Left lobe of liver (tissue), 2 donors: Measurements from ENCODE around the gene RSAD2. TPM values are rescaled to one million over a fixed set of nuclear protein-coding genes. Genes with fewer than 3 reads are reported as not detected.
"Not testable (repeated sequence)": the region's sequence is repeated elsewhere in the genome, so short reads cannot be mapped to it uniquely, and the experiment has no call there.

Experiments
- ATAC-seq: fragments of 200-7000 bp; cut with Tn5 transposase; one replicate; pipeline ENCODE4 v1.9.1; 2020; ENCODE audit warnings: mild to moderate bottlenecking, moderate library complexity
- DNase-seq: peaks from one replicate; pipeline ENCODE4 v3.0.0-alpha.2; 2020; ENCODE audit warnings: low spot score
- total RNA-seq: library from RNA; stranded (reverse); gene quantifications from one replicate; pipeline ENCODE4 v1.2.1, GENCODE V29; 2021
- donor health status: DM: no; HTN: no; CAD: no; lungs with moderate emphysema.
- donor health status: DM: no; HTN: yes; CAD: no.

The RSAD2 gene
- total RNA-seq, 1 donor from 2014 or later = 1.6 TPM

DNA sequence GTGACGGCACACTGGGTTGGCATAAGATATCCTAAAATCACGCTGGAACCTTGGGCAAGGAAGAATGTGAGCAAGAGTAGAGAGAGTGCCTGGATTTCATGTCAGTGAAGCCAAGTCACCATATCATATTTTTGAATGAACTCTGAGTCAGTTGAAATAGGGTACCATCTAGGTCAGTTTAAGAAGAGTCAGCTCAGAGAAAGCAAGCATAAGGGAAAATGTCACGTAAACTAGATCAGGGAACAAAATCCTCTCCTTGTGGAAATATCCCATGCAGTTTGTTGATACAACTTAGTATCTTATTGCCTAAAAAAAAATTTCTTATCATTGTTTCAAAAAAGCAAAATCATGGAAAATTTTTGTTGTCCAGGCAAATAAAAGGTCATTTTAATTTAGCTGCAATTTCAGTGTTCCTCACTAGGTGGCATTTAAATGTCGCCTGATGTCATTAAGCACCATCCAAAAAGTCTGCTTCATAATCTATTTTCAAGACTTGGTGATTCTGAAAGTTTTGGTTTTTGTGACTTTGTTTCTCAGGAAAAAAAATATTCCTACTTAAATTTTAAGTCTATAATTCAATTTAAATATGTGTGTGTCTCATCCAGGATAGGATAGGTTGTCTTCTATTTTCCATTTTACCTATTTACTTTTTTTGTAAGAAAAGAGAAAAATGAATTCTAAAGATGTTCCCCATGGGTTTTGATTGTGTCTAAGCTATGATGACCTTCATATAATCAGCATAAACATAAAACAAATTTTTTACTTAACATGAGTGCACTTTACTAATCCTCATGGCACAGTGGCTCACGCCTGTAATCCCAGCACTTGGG is 19.6 kb downstream of the RSAD2 start:
- DNase-seq = no peak
- peak; percentile 83 for ATAC-seq

- not testable (repeated sequence) for ATAC-seq, DNase-seq
Observed at GRCh38 chr2:6902581-6902980, 25.0 kb downstream of the RSAD2 start.

DNA sequence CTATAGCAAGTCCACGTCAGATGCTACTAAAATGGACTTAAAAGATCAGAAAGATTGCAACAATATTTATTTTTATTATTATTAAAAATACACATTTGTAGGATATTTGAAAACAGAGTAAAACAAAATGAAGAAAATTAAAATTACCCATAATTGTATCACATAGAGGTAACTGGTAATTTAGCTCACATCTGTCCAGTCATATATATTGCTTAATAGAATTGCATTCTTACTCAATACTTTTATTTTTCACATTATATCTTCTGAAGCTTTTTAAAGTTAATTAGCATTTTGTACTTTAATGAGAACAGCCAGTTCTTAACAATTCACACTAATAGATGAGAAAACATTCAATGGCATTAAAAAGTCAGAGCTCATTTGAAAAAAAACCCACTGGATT is 28.1 kb downstream of the RSAD2 start:
- ATAC-seq (no peak), DNase-seq (no peak)

DNA sequence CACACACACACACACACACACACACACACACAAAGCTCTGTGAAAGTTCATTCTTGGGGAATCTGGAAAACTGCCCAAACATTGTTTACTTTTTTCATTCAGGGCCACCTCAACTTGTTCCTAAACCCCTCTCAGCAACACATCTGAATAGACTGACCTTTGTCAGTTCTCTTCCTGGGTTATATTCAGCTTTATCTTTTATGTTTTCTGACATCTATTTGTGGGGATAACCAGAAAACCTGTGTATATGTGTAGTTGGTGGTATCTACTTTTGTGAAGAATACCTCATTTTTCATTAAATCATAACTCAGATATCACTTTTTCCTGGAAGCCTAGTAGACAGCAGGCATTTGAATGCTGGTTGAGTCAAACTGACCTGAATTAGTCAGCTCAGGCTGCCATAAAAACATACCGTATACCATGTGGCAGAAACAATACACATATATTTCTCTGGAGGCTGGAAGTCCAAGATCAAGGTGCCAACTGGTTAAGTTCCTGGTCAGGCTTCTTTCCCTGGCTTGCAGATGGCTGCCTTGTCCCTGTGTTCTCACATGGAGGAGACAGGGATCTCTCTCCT is 28.7 kb downstream of the RSAD2 start:
- ATAC-seq (no peak), DNase-seq (no peak)

DNA sequence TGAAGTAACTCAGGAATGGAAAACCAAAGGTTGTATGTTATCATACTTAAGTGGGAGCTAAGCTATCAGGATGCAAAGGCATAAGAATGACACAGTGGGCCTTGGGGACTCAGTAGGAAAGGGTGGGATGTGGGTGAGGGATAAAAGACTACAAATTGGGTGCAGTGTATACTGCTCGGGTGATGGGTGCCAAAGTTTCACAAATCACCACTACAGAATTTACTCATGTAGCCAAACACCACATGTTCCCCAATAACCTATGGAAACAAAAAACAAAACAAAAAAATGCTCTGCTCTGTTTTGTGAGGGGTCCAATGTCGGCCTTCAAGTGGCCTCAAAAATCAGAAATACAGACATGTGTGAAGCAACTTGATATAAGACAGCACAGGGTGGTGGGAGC is 30.7 kb downstream of the RSAD2 start:
- DNase-seq (no peak), ATAC-seq (no peak)

GRCh38 chr2:6909431-6910385 is 32.1 kb downstream of the RSAD2 start:
- no peak for DNase-seq
- no peak for ATAC-seq

DNA sequence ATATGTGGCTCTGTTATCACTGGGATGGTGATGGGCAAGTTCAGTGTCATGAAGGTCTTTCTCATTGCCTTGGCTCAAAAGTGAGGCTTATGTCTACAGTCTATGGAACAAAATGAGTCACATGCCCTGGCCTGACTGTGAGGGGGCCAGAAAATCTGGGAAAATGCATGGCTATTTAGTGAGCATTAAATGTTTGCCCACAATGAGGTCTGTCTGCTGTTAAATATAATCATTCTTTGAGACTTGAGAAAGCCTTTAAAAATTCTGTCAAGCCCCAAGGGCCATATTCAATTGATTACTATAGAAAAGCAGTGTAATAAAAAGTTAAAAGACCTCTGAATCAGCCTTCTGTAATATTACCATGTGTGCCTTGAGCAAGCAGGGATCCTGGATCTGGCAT is 34.1 kb downstream of the RSAD2 start:
- no peak for ATAC-seq
- DNase-seq = no peak

- ATAC-seq = no peak
- no peak for DNase-seq
Observed at GRCh38 chr2:6913415-6914157, 36.0 kb downstream of the RSAD2 start.

DNA sequence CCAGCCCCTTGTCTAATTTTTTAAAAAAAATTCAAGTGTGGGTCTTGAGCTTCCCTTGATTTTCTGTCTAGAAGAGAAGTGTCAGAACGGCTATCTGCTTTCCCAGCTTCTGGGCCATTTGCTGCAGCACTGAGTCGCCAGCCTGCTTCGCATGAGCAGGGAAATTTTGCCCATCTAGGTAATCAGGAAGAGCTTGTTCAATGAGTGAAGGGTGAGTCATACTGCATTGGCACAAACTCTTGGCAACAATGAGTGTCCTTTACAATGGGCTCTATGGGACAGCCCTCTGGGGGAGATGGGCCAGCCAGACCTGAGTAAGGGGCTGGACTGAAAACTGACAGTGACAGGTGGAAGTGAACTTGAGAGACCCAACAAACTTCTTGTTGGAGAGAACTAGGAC is 37.3 kb downstream of the RSAD2 start:
- DNase-seq (no peak), ATAC-seq (no peak)

GRCh38 chr2:6915399-6915798 is 37.8 kb downstream of the RSAD2 start:
- DNase-seq = no peak
- ATAC-seq = no peak

DNA sequence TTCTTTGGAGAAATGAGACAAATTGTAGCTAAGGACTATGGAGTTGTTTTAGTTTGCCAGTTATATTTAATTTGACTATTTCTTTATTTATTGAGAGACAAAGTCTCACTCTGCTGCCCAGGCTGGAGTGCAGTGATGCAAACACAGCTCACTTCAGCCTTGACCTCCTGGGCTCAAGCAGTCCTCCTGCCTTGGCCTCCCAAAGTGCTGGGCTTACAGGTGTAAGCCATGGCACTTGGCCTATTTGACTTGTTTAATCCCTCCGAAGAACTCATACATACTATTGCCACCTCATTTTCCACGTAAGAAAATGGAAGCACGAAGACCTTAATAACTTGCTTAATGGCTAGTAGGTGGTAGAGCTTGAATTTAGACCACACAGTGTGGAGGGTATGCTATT is 38.6 kb downstream of the RSAD2 start:
- ATAC-seq (no peak), DNase-seq (no peak)

- DNase-seq (no peak), ATAC-seq (no peak)
Observed at GRCh38 chr2:6916736-6917070, 39.1 kb downstream of the RSAD2 start.

DNA sequence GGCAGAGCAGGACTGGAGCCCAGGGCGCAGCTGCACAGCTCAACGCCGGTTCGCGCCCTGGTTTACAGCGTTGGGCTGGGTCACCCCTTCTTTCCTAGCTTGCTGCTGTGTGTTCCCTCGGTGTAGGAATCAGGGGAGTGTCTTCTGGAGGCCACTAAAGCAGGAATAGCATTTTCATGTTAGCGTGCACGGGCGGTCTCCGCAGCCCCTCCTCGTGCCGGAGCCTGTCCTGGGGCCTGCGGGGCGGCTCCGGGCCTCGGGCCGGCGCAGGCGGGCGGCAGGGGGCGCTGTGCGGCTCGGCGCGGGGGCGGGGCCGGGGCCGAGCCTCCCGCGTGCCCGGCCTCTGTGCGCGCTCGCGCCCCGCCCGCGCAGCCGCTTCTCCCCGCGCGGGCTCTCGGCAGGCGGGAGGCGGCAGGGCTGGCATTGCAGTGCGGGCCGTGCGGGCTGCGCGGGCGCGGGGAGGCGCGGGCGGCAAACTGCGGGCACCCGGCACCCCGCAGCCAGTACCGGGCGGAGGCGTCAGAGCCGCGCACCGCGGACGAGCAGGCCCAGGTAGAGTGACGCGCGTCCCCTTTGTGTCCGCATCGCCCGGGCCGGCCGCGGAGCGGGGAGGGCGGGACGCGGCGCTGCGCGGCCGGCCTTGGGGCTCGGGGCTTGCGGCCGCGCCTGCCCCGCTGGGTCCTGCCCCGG is 39.6 kb downstream of the RSAD2 start, which contains the start of gene RNF144A:
Gene RNF144A (plus strand): TSS at position 342 of the 690 bp plus-strand sequence. CDS start 79,515 bp downstream, outside the sequence.
- DNase-seq (peak; percentile 68), ATAC-seq (peak; percentile 96)

GRCh38 chr2:6917761-6918421 is 40.3 kb downstream of the RSAD2 start:
- ATAC-seq (peak; percentile 66), DNase-seq (no peak)

GRCh38 chr2:6919901-6920742 is 42.5 kb downstream of the RSAD2 start:
- ATAC-seq (no peak), DNase-seq (no peak)

DNA sequence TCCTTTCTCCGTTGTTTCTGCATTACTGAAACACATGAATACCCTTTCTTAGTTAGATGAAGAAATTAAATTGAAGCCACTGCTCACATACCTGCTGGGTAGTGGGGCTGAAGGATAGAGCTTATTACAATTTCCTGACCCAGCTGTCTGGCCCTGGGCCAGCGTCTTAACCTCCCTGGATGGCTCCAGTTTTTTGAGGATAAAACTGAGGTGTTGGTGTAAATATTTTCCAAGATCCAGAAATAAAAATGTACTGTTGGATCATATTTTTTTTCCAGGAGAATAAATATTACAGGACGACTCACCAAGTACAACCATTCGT is 43.1 kb downstream of the RSAD2 start:
- DNase-seq (no peak), ATAC-seq (no peak)

- ATAC-seq (peak; percentile 3), DNase-seq (no peak)
Observed at GRCh38 chr2:6921321-6921922, 43.8 kb downstream of the RSAD2 start.

GRCh38 chr2:6922201-6922656 is 44.7 kb downstream of the RSAD2 start:
- DNase-seq (no peak), ATAC-seq (no peak)
